GM21360 (cell line): ENCODE data around the gene SPRN.
"Not testable (repeated sequence)": the region's sequence is repeated elsewhere in the genome, so short reads cannot be mapped to it uniquely, and the experiment has no call there.

ENCODE experiments used
- ATAC-seq: cut with Tn5 transposase; IDR thresholded peaks from one replicate; pipeline ENCODE4 v1.9.1; 2021; ENCODE audit warnings: mild to moderate bottlenecking, moderate library complexity; ENCODE audit not compliant: unreplicated experiment

The SPRN gene, protein sequence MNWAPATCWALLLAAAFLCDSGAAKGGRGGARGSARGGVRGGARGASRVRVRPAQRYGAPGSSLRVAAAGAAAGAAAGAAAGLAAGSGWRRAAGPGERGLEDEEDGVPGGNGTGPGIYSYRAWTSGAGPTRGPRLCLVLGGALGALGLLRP

DNA sequence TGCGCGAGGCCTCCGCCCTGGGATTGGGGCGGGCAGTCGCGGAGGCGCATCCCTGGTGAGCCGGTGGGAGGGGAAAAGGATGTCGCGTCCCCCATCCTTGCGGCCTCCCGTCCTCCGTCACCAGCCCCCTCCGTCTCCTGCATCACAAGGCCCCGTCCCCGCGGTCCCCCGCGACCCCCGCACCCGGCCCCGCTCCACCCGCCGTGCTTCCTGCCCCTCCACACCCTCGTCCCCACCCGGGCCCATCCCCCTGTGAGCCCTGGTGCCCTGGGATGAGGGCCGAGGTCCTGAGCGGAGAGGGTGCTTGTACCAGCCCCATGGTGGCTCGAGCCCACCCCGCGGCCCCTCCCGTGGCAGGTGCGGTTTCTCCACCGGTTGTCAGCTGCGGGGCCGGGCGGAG is at the start of gene SPRN:
TSS of gene SPRN (minus strand) at position 25 of the 400 bp plus-strand sequence. CDS start 944 bp downstream, outside the sequence.
- ATAC-seq = not testable (repeated sequence)

DNA sequence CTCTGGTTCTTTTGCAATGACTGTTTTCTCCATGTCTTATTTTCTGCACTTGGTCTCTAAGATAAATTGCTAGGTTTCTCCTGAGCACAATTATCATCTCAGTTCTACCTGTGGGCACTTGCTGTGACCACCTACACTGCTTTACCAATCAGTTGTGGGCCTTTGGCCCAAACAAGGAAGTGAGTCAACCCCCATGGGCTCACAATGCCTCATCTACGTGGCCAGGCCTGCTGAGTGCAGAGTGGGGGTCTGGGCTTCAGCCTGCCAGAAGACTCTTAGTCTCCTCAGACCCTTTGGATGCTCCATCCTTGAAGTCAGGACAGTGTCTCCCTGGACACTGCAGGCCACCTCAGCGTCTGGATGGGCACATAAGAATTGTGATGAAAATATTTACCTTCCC is 49.6 kb upstream of the SPRN start:
- no peak for ATAC-seq

DNA sequence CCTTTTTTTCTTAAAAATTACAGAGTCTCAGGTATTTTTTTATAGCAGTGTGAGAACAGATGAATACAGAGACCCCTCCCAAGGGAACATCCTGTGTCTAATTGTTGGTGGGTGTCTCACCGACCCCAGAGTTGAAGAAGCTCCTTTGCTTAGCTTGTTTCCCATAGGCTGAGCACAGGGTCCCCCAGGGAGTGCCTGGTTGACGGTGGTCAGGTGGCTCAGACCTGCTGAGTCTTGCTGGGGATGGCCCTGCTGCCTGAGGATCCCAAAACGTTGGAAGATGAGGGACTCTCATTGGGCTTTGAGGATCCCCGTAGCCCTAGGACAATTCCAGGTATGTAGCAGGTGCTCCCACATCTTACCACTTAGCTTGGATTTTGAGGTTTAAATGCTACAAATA is 48.8 kb upstream of the SPRN start:
- ATAC-seq = no peak

GRCh38 chr10:133471300-133472109 is 47.1 kb upstream of the SPRN start:
- no peak for ATAC-seq

- ATAC-seq = not testable (repeated sequence)
Measured at GRCh38 chr10:133469205-133469604, 44.8 kb upstream of the SPRN start.

GRCh38 chr10:133467286-133467911 is 43.0 kb upstream of the SPRN start:
- no peak for ATAC-seq

DNA sequence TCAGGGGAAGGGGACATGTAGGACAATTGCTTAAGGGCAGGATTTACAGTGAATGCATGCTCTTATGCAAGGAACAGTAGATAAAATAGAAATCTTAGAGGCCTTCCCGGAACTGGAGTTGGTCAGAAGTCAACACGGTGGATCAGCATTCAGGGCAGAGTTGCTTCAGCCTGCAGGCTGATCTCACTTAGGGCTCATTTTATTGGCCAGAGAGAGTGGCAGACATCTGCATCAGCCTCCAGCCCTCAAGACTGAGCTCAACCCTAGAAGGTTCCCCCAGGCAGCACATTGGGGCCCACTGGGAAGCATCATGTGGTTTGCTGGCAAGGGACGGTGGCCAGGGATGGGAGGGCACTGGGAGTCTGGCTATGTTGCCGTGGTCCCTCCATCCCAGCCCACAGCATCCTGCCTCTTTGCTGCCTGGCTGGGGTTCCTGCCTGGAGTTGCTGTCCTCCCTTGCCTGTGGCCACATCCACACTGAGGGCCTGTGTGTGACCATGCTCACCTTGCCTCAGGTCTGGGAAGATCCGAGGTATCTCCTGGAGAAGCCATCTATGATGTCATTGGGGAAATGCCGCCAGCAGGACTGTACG is 42.4 kb upstream of the SPRN start:
- ATAC-seq = no peak

DNA sequence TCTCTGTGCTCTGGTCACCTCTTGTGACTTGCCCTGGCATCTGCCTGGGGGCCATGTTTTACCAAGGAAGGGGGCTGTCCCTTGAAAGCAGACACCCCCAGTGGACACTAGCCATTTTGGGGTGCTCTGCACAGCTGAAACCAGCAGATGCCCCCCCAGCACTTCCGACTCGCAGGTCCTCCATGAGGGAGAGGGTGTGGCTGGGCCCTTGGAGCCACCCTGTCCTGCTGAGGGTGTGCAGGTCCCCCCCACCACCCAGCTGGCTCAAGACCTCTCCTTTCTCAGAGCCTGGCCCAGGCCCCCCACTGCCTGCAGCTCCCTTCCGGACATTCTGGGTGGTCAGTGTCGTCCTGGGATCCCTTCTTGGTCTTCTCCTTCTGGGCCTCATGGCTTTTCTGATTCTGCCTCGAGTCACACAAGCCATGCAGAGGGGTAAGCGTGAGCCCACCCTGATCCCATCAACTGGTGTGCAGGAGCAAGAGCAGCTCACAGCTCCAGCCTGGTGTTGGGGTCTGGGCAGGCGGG is 41.6 kb upstream of the SPRN start:
- no peak for ATAC-seq

GRCh38 chr10:133465191-133465949 is 40.9 kb upstream of the SPRN start:
- ATAC-seq = no peak

DNA sequence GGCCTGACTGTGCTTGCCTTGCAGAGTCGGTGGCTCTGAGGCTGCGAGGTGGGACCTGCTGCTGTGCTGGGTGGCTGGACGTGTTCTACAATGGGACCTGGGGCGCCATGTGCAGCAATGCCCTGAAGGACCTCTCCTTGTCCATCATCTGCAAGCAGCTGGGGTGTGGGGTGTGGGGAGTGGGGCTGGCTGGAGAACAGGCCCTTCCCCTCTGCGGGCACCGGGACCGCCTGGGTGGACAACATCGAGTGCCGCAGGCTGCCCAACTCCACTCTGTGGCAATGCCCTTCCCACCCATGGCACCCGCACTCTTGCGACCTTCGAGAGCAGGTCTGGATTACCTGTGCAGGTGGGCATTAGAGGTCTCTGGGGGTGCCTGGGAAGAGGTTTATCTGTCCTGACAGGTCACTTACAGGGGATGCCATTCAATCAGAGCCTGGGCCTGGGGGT is 40.2 kb upstream of the SPRN start:
- ATAC-seq = no peak

DNA sequence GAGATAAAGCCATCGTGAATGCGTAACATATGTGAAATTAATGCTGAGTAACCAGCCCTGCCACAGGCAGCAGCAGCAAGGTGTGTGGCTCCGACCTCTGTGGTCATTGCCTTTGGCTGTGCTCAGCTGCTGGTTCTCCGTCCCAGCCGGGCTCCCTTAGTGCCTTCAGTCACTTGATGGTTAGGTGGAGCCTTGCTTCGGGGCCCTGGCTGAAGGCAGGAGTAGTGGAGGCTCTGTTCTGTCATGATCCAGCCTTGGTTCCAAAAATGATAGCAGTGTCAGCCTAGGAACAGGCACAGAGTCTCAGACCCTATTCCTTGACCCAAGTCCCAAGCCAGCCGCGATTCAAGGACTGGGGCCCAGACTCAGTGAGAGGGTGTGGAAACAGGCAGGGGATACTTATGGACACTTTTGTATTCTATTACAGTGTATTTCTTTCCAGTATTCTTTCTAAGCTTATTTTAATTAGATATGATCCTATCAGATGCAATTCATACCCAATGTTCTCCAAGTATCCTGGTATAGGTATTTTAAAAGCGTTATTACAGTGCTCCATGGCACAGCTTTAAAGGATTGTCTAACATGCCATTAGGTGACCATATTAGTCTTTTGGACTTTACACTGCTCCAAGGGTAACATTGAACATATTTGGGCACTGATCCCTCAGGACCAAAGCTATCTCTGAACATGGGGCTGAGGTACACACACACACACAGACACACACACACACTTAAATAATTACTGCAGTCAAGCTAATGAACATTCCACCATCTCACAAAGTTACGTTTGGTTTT is 38.3 kb upstream of the SPRN start:
- ATAC-seq = no peak

- no peak for ATAC-seq
Measured at GRCh38 chr10:133461841-133462240, 37.4 kb upstream of the SPRN start.

DNA sequence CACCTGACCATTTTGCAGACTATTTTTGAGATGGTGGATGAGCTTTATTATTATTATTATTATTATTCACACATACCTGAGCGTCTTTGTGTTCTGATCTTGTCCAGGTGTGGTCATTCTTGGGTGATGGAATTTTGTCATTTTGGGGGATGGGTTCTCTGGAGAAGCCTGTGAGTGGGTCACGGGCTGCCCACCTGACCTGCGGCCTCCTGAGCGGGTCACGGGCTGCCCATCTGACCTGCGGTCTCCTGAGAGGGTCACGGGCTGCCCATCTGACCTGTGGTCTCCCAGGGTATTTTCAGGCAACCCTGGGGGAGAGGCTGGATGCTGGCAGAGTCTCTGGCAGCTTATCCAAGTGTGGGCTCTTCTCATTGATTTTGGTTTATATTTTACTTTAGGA is 36.6 kb upstream of the SPRN start:
- no peak for ATAC-seq

DNA sequence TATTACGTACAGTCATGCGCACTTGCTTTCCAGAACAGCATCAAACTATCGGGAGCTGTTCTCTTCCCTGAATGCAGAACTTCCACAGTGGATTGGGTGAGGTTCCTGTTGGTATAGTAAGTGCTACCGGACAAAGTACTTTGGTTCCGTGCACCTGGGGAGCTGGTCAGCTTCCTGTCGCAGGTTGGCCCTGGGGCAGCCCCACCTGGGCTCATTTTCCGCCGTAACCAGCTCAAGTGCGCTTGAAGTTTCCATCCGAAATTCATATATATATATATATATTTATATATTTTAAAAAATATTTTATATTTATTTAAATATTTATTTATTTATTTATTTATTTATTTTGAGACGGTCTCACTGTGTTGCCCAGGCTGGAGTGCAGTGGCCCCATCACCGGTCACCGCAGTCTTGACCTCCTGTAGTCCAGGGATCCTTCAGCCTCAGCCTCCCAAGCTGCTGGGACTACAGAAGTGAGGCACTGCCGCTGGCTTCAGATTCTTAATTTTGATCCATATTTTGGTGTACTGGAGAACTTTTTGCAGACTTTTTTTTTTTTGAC is 35.9 kb upstream of the SPRN start:
- no peak for ATAC-seq

GRCh38 chr10:133459454-133460207 is 35.2 kb upstream of the SPRN start:
- ATAC-seq = no peak

DNA sequence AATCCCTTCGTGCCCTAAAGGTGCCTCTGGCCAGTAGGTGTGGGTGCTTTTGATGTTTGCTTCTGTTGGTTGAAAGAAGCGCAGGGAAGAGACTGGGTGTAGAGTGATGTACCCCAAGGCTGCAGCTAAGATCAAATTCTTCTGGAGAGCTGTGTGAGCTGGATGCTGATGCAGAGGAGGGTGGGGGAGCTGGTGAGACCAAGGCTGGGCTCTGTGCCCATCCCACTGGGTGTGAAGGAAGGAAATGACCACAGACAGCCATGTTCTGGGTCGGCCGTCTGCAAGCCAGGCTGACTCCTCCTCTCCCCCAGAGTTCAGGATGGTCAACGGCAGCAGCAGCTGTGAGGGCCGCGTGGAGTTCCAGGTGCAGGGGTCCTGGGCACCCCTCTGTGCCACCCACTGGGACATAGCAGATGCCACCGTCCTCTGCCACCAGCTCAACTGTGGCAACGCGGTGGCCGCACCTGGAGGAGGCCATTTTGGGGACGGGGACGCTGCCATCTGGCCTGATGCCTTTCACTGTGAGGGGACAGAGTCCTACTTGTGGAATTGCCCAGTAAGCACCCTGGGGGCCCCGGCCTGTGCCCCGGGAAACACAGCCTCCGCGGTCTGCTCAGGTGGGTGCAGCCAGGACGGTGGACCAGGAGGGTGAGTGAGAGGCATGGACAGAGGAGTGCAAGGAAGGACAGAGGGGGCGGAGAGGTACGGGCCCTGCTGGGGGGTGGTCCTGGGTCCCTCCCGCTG is 34.5 kb upstream of the SPRN start:
- ATAC-seq = no peak

DNA sequence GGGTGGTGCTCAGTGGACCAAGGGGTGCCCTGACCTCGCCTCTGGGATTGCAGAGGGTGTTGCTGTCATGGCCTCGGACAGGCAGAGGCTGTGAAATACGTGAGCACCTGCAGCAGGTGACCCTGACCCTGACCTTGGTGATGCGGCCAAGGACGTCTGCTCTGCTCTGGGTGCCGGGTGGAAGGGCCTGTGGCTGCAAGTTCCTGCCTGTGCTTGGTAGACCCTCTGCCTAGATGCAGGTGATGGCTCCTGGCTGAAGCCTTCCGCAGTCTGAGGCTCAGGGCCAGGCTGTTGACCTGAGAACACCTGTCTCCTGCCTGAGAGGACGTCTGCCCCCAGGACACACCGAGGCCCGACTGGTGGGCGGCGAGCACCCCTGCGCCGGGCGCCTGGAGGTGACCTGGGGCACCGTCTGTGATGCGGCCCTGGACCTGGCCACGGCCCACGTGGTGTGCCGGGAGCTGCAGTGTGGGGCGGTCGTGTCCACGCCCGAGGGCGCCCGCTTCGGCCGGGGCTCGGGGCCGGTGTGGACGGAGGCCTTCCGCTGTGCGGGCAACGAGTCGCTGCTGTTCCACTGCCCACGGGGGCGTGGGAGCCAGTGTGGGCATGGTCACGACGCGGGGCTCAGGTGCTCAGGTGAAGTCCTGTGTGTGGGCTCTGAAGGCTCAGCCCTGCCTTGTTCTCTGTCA is 33.7 kb upstream of the SPRN start:
- no peak for ATAC-seq
